ENCODE results near the gene ARHGAP8. TPM values are rescaled to one million over a fixed set of nuclear protein-coding genes. Genes with fewer than 3 reads are reported as not detected.

ARHGAP8 gene
- total and polyA plus RNA-seq, 2 donors (not counting 1 experiment from before 2014, with no cell fraction given), result 0.37 TPM; not detected in 1

DNA sequence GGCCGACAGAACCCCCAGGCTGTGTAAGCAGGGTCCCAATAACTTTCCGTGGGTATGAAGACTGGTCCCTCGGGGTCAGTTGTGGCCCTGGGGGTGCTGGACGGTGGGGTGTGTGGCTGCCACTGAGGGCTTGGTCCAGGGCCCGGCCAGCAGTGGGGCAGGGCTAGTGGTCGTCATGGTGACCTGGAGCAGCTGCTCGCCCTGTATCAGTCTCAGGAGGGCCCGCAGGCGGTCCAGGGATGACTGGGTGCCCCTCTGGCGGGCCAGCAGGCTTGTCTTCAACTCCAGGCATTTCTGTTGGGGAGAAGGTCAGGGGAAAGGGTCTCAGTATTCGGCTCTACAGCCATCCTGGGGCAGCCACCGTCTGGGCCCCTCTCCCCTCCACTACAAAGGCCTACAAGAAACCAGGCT, 130.6 kb downstream of the ARHGAP8 start:
- ATAC-seq (ENCODE audit: low read depth) (no peak), DNase-seq (no peak)
- ChIA-PET POLR2A (no interaction called here), CTCF (no interaction called here)
- no peak overlapping the region for H3K27ac Mint-ChIP-seq
- intact Hi-C loops (cut with micrococcal nuclease), result no loop called here
- H3K9me3 ChIP-seq (ENCODE audit: control extremely low read depth in 1 of 3, control insufficient read depth in 2 of 3, insufficient read depth in 1 of 3, low read length in 2 of 3), result peaks cover 0 to 9% (median 0%) of the 10 kb centered on the region in 3 donors
- H3K4me1 Mint-ChIP-seq, result no peaks in the 10 kb centered on the region
- no peak overlapping the region for H3K4me2 ChIP-seq (replicated peaks; ENCODE audit: low read depth, low read length, poor library complexity, severe bottlenecking)
- WGBS (ENCODE audit: insufficient coverage), result 90% methylated on average over 10 of the region's 12 CpGs
- H3K79me2 ChIP-seq (ENCODE audit: control insufficient read depth, insufficient read depth, low read length), result no peaks in the 10 kb centered on the region
- no peaks in the 10 kb centered on the region for H3K27me3 ChIP-seq (replicated peaks in 1 of 4; ENCODE audit: control extremely low read depth in 1 of 4, control insufficient read depth in 3 of 4, insufficient read depth in 4 of 4, low read length in 3 of 4)
- H4K20me1 ChIP-seq (ENCODE audit: control insufficient read depth, insufficient read depth, low read length, poor library complexity, severe bottlenecking), result no peaks in the 10 kb centered on the region
- H2AFZ ChIP-seq (ENCODE audit: insufficient read depth, low read depth, low read length, poor library complexity, severe bottlenecking), result no peak overlapping the region
- H3K27me3 Mint-ChIP-seq, result no peaks in the 10 kb centered on the region
- no peak overlapping the region for H3K4me3 Mint-ChIP-seq
- H3K4me3 ChIP-seq (ENCODE audit: control extremely low read depth in 1 of 5, extremely low read depth in 1 of 5, insufficient read depth in 1 of 5, low read depth in 2 of 5, low read length in 4 of 5), result no peak overlapping the region
- no peak overlapping the region for H3K9ac ChIP-seq (ENCODE audit: low read length)
- no peaks in the 10 kb centered on the region for H3K9me3 Mint-ChIP-seq (ENCODE audit: insufficient read depth)
- H3K36me3 ChIP-seq (replicated peaks in 1 of 2; ENCODE audit: control extremely low read depth in 1 of 2, control insufficient read depth in 1 of 2, extremely low read depth in 1 of 2, insufficient read depth in 2 of 2, low read length in 1 of 2), result no peaks in the 10 kb centered on the region
- no peak overlapping the region for H3K27ac ChIP-seq (ENCODE audit: low read length in 2 of 2)
- no peak for TF ChIP-seq EZH2 (IDR thresholded peaks at IDR 0.05; ENCODE audit: borderline replicate concordance, insufficient read depth, low read depth, low read length, poor library complexity, severe bottlenecking)
- TF ChIP-seq, protein P1, sequence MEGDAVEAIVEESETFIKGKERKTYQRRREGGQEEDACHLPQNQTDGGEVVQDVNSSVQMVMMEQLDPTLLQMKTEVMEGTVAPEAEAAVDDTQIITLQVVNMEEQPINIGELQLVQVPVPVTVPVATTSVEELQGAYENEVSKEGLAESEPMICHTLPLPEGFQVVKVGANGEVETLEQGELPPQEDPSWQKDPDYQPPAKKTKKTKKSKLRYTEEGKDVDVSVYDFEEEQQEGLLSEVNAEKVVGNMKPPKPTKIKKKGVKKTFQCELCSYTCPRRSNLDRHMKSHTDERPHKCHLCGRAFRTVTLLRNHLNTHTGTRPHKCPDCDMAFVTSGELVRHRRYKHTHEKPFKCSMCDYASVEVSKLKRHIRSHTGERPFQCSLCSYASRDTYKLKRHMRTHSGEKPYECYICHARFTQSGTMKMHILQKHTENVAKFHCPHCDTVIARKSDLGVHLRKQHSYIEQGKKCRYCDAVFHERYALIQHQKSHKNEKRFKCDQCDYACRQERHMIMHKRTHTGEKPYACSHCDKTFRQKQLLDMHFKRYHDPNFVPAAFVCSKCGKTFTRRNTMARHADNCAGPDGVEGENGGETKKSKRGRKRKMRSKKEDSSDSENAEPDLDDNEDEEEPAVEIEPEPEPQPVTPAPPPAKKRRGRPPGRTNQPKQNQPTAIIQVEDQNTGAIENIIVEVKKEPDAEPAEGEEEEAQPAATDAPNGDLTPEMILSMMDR (IDR thresholded peaks at IDR 0.05), result no peak
- no peaks in the 10 kb centered on the region for H3K4me1 ChIP-seq (ENCODE audit: control insufficient read depth in 2 of 2, insufficient read depth in 2 of 2, low read length in 2 of 2)

DNA sequence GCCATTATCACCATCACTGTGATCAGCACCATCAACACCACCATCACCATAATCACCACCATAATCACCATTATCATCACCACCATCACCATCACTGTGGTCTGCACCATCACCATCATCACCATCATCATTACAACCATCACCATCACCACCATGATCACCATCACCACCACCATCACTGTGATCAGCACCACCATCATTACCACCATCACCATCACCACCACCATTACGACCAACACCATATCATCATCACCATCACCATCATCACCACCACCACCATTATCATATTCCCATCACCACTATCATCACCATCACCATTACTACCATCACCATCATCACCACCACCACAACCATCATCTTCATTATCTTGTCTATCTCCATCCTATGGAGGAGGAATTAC, 132.2 kb downstream of the ARHGAP8 start:
- Histone ChIP-seq H2AFZ (ENCODE audit: insufficient read depth, low read depth, low read length, poor library complexity, severe bottlenecking) (no peak overlapping the region), H3K4me3 (ENCODE audit: control extremely low read depth in 1 of 5, extremely low read depth in 1 of 5, insufficient read depth in 1 of 5, low read depth in 2 of 5, low read length in 4 of 5) (no peak overlapping the region), H4K20me1 (ENCODE audit: control insufficient read depth, insufficient read depth, low read length, poor library complexity, severe bottlenecking) (no peaks in the 10 kb centered on the region), H3K27ac (ENCODE audit: low read length in 2 of 2) (no peak overlapping the region), H3K9me3 (ENCODE audit: control extremely low read depth in 1 of 3, control insufficient read depth in 2 of 3, insufficient read depth in 1 of 3, low read length in 2 of 3) (peaks cover 0 to 10% (median 0%) of the 10 kb centered on the region in 3 donors), H3K9ac (ENCODE audit: low read length) (no peak overlapping the region), H3K27me3 (replicated peaks in 1 of 4; ENCODE audit: control extremely low read depth in 1 of 4, control insufficient read depth in 3 of 4, insufficient read depth in 4 of 4, low read length in 3 of 4) (no peaks in the 10 kb centered on the region), H3K4me1 (ENCODE audit: control insufficient read depth in 2 of 2, insufficient read depth in 2 of 2, low read length in 2 of 2) (no peaks in the 10 kb centered on the region), H3K4me2 (replicated peaks; ENCODE audit: low read depth, low read length, poor library complexity, severe bottlenecking) (no peak overlapping the region), H3K79me2 (ENCODE audit: control insufficient read depth, insufficient read depth, low read length) (no peaks in the 10 kb centered on the region), H3K36me3 (replicated peaks in 1 of 2; ENCODE audit: control extremely low read depth in 1 of 2, control insufficient read depth in 1 of 2, extremely low read depth in 1 of 2, insufficient read depth in 2 of 2, low read length in 1 of 2) (no peaks in the 10 kb centered on the region)
- TF ChIP-seq, protein P1 (IDR thresholded peaks at IDR 0.05), result no peak
- TF ChIP-seq EZH2 (IDR thresholded peaks at IDR 0.05; ENCODE audit: borderline replicate concordance, insufficient read depth, low read depth, low read length, poor library complexity, severe bottlenecking), result no peak
- DNase-seq, result no peak
- WGBS (ENCODE audit: insufficient coverage), result 100% methylated on average over 1 of the region's 1 CpG
- no peak for ATAC-seq (ENCODE audit: low read depth)
- Mint-ChIP-seq H3K27ac (no peak overlapping the region), H3K4me1 (no peaks in the 10 kb centered on the region), H3K27me3 (no peaks in the 10 kb centered on the region), H3K4me3 (no peak overlapping the region), H3K9me3 (ENCODE audit: insufficient read depth) (no peaks in the 10 kb centered on the region)
- intact Hi-C loops (cut with micrococcal nuclease), result no loop called here
- CTCF ChIA-PET, result no interaction called here
- POLR2A ChIA-PET, result no interaction called here

Data from B cell (primary cell).